ENCODE results near the gene ATP5F1E. TPM values are rescaled to one million over a fixed set of nuclear protein-coding genes. Genes with fewer than 3 reads are reported as not detected.

Gene ATP5F1E
- total RNA-seq, 1 donor from 2014 or later = 59.7 TPM

DNA sequence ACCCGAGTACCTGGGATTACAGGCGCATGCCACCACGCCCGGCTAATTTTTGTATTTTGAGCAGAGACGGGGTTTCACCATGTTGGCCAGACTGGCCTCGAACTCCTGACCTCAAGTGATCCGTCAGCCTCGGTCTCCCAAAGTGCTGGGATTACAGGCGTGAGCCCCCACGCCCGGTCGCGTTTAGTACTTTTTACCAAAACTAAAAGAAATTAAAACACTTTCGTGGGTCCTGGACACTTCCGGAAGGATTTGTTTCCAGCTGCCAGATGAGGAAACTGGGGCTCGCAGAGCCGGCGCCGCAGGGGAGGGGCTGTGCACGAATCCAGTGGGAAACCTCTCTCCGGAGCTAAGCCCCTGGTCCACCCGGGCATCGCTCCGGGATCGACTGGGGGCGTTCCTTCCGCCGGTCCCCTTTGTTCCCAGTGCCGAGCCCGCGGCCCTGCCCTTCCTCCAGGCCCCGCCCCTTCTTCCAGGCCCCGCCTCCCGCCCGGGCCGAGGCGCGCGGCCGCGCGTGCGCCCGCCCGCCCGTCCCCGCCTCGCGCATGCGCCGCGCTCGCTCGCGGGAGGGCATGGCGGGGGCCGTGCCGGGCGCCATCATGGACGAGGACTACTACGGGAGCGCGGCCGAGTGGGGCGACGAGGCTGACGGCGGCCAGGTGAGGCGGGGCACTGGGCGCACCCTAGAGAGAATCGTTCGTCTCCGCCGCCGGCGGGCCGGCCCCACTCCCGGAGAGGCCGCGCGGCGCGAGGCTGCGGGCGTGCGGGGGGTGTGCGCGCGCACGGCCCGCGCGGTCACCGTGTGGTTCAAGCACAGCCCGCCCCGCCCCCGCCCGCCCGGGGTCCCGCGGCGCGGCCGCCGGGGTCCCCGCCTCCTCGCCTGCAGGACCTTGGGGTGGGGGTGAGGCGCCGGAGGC, 51.2 kb downstream of the ATP5F1E start, which contains the start of gene NELFCD:
TSS of gene NELFCD (plus strand) at position 546 of the 917 bp plus-strand sequence. CDS start at position 600, 54 bp downstream.
- peak; percentile 95 for DNase-seq
- ATAC-seq = peak; percentile 98
- Histone ChIP-seq H3K27ac (peak within 1 kb of the TSS; percentile 78), H3K4me1 (peaks cover 24% of the 10 kb centered on the region), H3K4me3 (peak within 1 kb of the TSS; percentile 63), H3K9me3 (peaks cover under 1% of the 10 kb centered on the region), H3K36me3 (peaks cover 2% of the 10 kb centered on the region), H3K27me3 (no peaks in the 10 kb centered on the region)
- no peak for TF ChIP-seq CTCF (IDR thresholded peaks at IDR 0.05)
- intact Hi-C loops (cut with DNase I) = no loop called here

DNA sequence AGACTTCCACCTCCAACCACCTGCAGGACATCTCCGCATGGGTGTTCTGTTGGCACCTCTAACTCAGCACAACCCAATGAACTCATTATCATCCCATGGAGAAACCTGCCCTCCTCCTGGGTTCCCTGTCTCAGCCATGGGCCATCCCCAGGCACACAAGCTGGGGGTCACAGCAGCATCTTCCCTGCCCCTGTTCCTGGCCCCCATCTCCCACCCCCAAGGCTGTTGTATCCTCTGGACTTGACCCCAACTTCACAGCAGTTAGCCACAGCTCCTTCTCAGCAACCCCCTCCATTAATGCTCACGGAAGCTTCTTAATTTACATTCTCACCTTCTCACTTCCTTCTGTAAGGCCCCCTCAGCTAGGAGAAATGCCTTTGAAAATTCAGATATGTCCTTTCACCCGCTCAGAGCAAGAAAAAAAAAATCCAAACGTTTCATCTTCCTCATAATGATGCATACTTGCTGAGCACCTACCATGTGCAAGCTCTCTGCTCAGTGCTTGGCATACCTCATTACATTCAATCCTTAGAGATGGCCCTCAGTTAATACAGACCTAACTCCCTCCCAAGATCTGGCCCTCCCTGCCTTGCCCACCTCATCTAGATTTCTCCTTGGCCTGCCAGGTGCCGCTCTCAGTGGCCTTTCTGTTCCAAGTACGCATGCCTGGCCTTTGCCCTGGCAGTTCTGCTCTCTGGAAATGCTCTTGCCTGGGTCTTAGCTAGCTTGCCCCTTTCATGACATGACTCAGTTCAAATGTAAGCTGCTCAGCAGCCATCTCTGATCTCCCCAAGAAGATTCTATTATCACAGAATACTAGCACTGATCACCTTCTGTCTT, 53.6 kb downstream of the ATP5F1E start:
- H3K9me3 ChIP-seq = peaks cover 9% of the 10 kb centered on the region
- peaks cover 16% of the 10 kb centered on the region for H3K4me1 ChIP-seq
- no peak overlapping the region for H3K4me3 ChIP-seq
- H3K36me3 ChIP-seq = no peaks in the 10 kb centered on the region
- DNase-seq (no peak), ATAC-seq (no peak)
- no peak overlapping the region for H3K27ac ChIP-seq
- no peaks in the 10 kb centered on the region for H3K27me3 ChIP-seq
- TF ChIP-seq CTCF (IDR thresholded peaks at IDR 0.05) = no peak
- intact Hi-C loops (cut with DNase I) = no loop called here

- no peak for TF ChIP-seq CTCF (IDR thresholded peaks at IDR 0.05)
- Histone ChIP-seq H3K36me3 (no peaks in the 10 kb centered on the region), H3K27me3 (no peaks in the 10 kb centered on the region), H3K27ac (no peak overlapping the region), H3K9me3 (peaks cover 9% of the 10 kb centered on the region), H3K4me3 (no peak overlapping the region), H3K4me1 (no peaks in the 10 kb centered on the region)
- no peak for DNase-seq
- ATAC-seq = no peak
- intact Hi-C loops (cut with DNase I) = no loop called here
These were observed 55.9 kb downstream of the ATP5F1E start for GRCh38 chr20:58976061-58976730.

Other genes with a start within 250 kb of the ATP5F1E start
- gene GNAS-AS1, start 181.4 kb downstream of the ATP5F1E start, total RNA-seq = 1.1 TPM
- gene GNAS, start 179.6 kb downstream of the ATP5F1E start, total RNA-seq = 746 TPM
- gene NELFCD, start 51.1 kb downstream of the ATP5F1E start, total RNA-seq = 51.2 TPM
- gene CTSZ, start 25.1 kb downstream of the ATP5F1E start, total RNA-seq = 355 TPM
- gene TUBB1, start 12.9 kb downstream of the ATP5F1E start, total RNA-seq = 3.0 TPM
- gene PRELID3B, start 10.5 kb upstream of the ATP5F1E start, total RNA-seq = 47.2 TPM
- gene ZNF831, start 131.5 kb upstream of the ATP5F1E start, total RNA-seq = 1.0 TPM

All from upper lobe of right lung (tissue), 1 donor.